Stimulated activated naive CD4-positive, alpha-beta T cell treated with Interleukin-2 at 50 U/mL for 16 hours (primary cell): Measurements from ENCODE around the gene COL18A1.

Source experiments
- DNase-seq: peaks from one replicate; lab custom pipeline; 2025; lab: John Stamatoyannopoulos, UW

Gene COL18A1

GRCh38 chr21:45480701-45481500 lies 75.9 kb downstream of the COL18A1 start:
- DNase-seq = no peak

GRCh38 chr21:45481566-45481965 lies 76.6 kb downstream of the COL18A1 start:
- no peak for DNase-seq

GRCh38 chr21:45481977-45482898 lies 77.3 kb downstream of the COL18A1 start:
- DNase-seq = no peak

- DNase-seq = peak; percentile 26
Measured at GRCh38 chr21:45482899-45483821, 78.2 kb downstream of the COL18A1 start.

GRCh38 chr21:45484318-45484717 lies 79.4 kb downstream of the COL18A1 start:
- no peak for DNase-seq

- DNase-seq = no peak
Measured at GRCh38 chr21:45485686-45486442, 80.9 kb downstream of the COL18A1 start.

- DNase-seq = no peak
Measured at GRCh38 chr21:45486443-45487160, 81.6 kb downstream of the COL18A1 start.

GRCh38 chr21:45487161-45487806 lies 82.3 kb downstream of the COL18A1 start:
- DNase-seq = no peak

- no peak for DNase-seq
Measured at GRCh38 chr21:45487891-45488600, 83.1 kb downstream of the COL18A1 start.

- DNase-seq = no peak
Measured at GRCh38 chr21:45488931-45489721, 84.2 kb downstream of the COL18A1 start.

GRCh38 chr21:45489722-45489982 lies 84.7 kb downstream of the COL18A1 start:
- no peak for DNase-seq

- DNase-seq = no peak
Measured at GRCh38 chr21:45490049-45490731, 85.2 kb downstream of the COL18A1 start.

GRCh38 chr21:45491056-45491455 lies 86.1 kb downstream of the COL18A1 start:
- no peak for DNase-seq

GRCh38 chr21:45491623-45492022 lies 86.7 kb downstream of the COL18A1 start:
- no peak for DNase-seq

- DNase-seq = no peak
Measured at GRCh38 chr21:45492765-45493164, 87.8 kb downstream of the COL18A1 start.

- DNase-seq = no peak
Measured at GRCh38 chr21:45493401-45494001, 88.5 kb downstream of the COL18A1 start.

GRCh38 chr21:45494135-45494850 lies 89.3 kb downstream of the COL18A1 start:
- no peak for DNase-seq
